Measurements from ENCODE around the gene C1orf167. TPM values are rescaled to one million over a fixed set of nuclear protein-coding genes. Genes with fewer than 3 reads are reported as not detected.

Gene C1orf167
- total and polyA plus RNA-seq, 2 of the 13 experiments (the other 11 are each of a cell fraction or from before 2014, with no cell fraction given), result not detected

DNA sequence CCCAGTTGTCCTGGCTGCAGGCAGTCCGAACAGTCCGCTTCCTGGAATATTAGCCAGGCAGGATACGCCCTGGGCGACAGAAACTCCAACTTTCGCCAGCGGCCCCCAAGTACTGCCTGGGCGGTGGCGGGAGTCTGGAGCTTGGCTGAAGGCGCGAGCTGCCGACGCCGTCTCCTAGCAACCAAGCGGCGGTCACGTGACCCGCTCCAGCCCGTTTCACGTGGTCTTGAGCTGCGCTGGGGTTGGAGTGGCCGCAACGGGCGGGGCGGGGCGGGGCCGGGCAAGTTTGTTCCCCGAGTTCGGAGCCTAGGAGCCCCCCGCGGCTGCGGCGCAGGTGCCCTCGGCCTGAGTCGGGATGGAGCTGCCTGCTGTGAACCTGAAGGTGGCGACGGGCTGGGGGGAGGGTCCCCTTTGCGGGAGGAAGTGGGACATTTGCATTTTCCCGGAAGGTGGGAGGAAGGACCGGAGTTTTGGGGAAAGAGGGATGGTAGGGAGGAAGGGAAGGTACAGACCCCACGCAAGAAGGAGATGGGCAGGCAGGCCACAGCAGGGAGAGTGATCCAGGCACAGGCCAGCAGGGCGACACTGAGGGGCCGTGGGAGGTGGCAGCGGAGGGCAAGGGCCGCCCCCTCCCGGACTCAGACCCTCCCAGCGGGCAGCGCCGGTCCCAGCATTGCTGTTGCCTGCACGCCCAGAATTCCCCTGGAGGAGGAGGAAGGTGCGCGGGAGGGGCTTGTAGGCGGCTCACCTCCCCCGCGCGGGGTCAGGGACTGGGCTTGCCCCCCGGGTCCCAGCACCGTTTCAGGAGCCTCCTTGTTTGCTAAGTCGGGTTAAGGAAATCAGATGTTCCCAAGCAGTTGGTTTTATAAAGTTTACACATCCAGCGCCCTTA lies 25.9 kb upstream of the C1orf167 start, which contains the start of gene AGTRAP (continued):
- peak; percentile 58; the same call in 1 of the 2 replicates for TF ChIP-seq GABPB1 (CRISPR knock-in tag; IDR thresholded peaks at IDR 0.05)
- peak; percentile 62 for TF ChIP-seq ZNF143 (CRISPR knock-in tag; IDR thresholded peaks at IDR 0.05)
- 0 out of 2 replicates have a peak, but pooled peaks have one; percentile 41 for TF ChIP-seq PHF20 (CRISPR knock-in tag; IDR thresholded peaks at IDR 0.05)
- TF ChIP-seq ZNF335 (CRISPR knock-in tag; IDR thresholded peaks at IDR 0.05), result 0 out of 2 replicates have a peak, but pooled peaks have one; percentile 26
- TF ChIP-seq ZMYM3 (CRISPR knock-in tag; IDR thresholded peaks at IDR 0.05), result no peak; the same call in 1 of the 2 replicates
- TF ChIP-seq ZNF781 (CRISPR knock-in tag; IDR thresholded peaks at IDR 0.05; ENCODE audit: borderline replicate concordance, not compliant biosample characterization), result no peak
- 0 out of 2 replicates have a peak, but pooled peaks have one; percentile 35 for TF ChIP-seq MYC (CRISPR knock-in tag; IDR thresholded peaks at IDR 0.05; ENCODE audit: borderline replicate concordance)
- TF ChIP-seq, protein P1, sequence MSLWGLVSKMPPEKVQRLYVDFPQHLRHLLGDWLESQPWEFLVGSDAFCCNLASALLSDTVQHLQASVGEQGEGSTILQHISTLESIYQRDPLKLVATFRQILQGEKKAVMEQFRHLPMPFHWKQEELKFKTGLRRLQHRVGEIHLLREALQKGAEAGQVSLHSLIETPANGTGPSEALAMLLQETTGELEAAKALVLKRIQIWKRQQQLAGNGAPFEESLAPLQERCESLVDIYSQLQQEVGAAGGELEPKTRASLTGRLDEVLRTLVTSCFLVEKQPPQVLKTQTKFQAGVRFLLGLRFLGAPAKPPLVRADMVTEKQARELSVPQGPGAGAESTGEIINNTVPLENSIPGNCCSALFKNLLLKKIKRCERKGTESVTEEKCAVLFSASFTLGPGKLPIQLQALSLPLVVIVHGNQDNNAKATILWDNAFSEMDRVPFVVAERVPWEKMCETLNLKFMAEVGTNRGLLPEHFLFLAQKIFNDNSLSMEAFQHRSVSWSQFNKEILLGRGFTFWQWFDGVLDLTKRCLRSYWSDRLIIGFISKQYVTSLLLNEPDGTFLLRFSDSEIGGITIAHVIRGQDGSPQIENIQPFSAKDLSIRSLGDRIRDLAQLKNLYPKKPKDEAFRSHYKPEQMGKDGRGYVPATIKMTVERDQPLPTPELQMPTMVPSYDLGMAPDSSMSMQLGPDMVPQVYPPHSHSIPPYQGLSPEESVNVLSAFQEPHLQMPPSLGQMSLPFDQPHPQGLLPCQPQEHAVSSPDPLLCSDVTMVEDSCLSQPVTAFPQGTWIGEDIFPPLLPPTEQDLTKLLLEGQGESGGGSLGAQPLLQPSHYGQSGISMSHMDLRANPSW (CRISPR knock-in tag; IDR thresholded peaks at IDR 0.05; ENCODE audit: borderline replicate concordance), result no peak
- no peak for TF ChIP-seq ZEB1 (IDR thresholded peaks at IDR 0.05; ENCODE audit: insufficient replicate concordance, low read depth)
- TF ChIP-seq BATF2 (CRISPR knock-in tag; IDR thresholded peaks at IDR 0.05), result no peak
- TF ChIP-seq ZNF605 (CRISPR knock-in tag; IDR thresholded peaks at IDR 0.05), result no peak
- peak; percentile 50; the same call in 1 of the 2 replicates for TF ChIP-seq PRDM10 (CRISPR knock-in tag; IDR thresholded peaks at IDR 0.05; ENCODE audit: low read depth)
- TF ChIP-seq FLYWCH1 (CRISPR knock-in tag; IDR thresholded peaks at IDR 0.05), result no peak
- TF ChIP-seq, protein P2, sequence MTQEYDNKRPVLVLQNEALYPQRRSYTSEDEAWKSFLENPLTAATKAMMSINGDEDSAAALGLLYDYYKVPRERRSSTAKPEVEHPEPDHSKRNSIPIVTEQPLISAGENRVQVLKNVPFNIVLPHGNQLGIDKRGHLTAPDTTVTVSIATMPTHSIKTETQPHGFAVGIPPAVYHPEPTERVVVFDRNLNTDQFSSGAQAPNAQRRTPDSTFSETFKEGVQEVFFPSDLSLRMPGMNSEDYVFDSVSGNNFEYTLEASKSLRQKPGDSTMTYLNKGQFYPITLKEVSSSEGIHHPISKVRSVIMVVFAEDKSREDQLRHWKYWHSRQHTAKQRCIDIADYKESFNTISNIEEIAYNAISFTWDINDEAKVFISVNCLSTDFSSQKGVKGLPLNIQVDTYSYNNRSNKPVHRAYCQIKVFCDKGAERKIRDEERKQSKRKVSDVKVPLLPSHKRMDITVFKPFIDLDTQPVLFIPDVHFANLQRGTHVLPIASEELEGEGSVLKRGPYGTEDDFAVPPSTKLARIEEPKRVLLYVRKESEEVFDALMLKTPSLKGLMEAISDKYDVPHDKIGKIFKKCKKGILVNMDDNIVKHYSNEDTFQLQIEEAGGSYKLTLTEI (CRISPR knock-in tag; conservative IDR thresholded peaks at IDR 0.05), result no peak
- no peak for TF ChIP-seq ZNF468 (CRISPR knock-in tag; IDR thresholded peaks at IDR 0.05)
- peak; percentile 42; the same call in 1 of the 2 replicates for TF ChIP-seq LCORL (IDR thresholded peaks at IDR 0.05)
- peak; percentile 83 for TF ChIP-seq LCORL (CRISPR knock-in tag; IDR thresholded peaks at IDR 0.05)
- TF ChIP-seq HDAC2 (CRISPR knock-in tag; IDR thresholded peaks at IDR 0.05), result 0 out of 2 replicates have a peak, but pooled peaks have one; percentile 10
- TF ChIP-seq ZNF382 (CRISPR knock-in tag; IDR thresholded peaks at IDR 0.05; ENCODE audit: borderline replicate concordance), result no peak
- TF ChIP-seq RXRB (CRISPR knock-in tag; IDR thresholded peaks at IDR 0.05; ENCODE audit: borderline replicate concordance), result no peak; the same call in 1 of the 2 replicates

All from HepG2 (cell line).